Duodenal mucosa (tissue), 2 donors: ENCODE measurements around the gene SEC23B.
A peak's percentile ranks its signal among the peaks of the same experiment; 100 is the strongest.

ENCODE experiments used
- H3K27ac ChIP-seq: one replicate; pipeline ENCODE4 v1.7.0; 2013; ENCODE audit warnings: low read depth, low read length
- H3K27me3 ChIP-seq, 2 donors: one replicate each; pipeline ENCODE4 v1.7.0; 2013; ENCODE audit warnings: low read length in 2 of 2, control low read depth in 1 of 2; ENCODE audit not compliant: insufficient read depth in 2 of 2, control insufficient read depth in 1 of 2
- H3K36me3 ChIP-seq, 2 donors: one replicate each; pipeline ENCODE4 v1.7.0; 2013; ENCODE audit warnings: low read length in 2 of 2, control low read depth in 1 of 2; ENCODE audit not compliant: insufficient read depth in 2 of 2, control insufficient read depth in 1 of 2
- H3K4me1 ChIP-seq, 2 donors: one replicate each; pipeline ENCODE4 v1.7.0; 2013; ENCODE audit warnings: low read length in 2 of 2, control low read depth in 1 of 2; ENCODE audit not compliant: insufficient read depth in 2 of 2, control insufficient read depth in 1 of 2
- H3K4me3 ChIP-seq, 2 donors: one replicate each; pipeline ENCODE4 v1.7.0; 2013; ENCODE audit warnings: low read length in 2 of 2, low read depth in 1 of 2
- H3K9ac ChIP-seq, 2 donors: one replicate each; pipeline ENCODE4 v1.7.0; 2013; ENCODE audit warnings: low read length in 2 of 2, low read depth in 1 of 2
- H3K9me3 ChIP-seq, 2 donors: one replicate each; pipeline ENCODE4 v1.7.0; 2013; ENCODE audit warnings: low read length in 2 of 2, control low read depth in 1 of 2; ENCODE audit not compliant: control insufficient read depth in 1 of 2

The SEC23B gene

GRCh38 chr20:18577942-18578341 is 70.2 kb downstream of the SEC23B start:
- no peaks in the 10 kb centered on the region for H3K27me3 ChIP-seq
- H3K4me1 ChIP-seq, result no peaks in the 10 kb centered on the region
- H3K27ac ChIP-seq, result no peak overlapping the region
- H3K9ac ChIP-seq, result no peak overlapping the region
- H3K9me3 ChIP-seq, result no peaks in the 10 kb centered on the region
- no peak overlapping the region for H3K4me3 ChIP-seq
- no peaks in the 10 kb centered on the region for H3K36me3 ChIP-seq

- no peaks in the 10 kb centered on the region for H3K36me3 ChIP-seq
- H3K9ac ChIP-seq, result no peak overlapping the region
- no peaks in the 10 kb centered on the region for H3K27me3 ChIP-seq
- H3K4me1 ChIP-seq, result no peaks in the 10 kb centered on the region
- H3K4me3 ChIP-seq, result no peak overlapping the region
- no peak overlapping the region for H3K27ac ChIP-seq
- no peaks in the 10 kb centered on the region for H3K9me3 ChIP-seq
These were observed 70.8 kb downstream of the SEC23B start for GRCh38 chr20:18578581-18578980.

GRCh38 chr20:18580012-18580411 is 72.3 kb downstream of the SEC23B start:
- Histone ChIP-seq H3K9ac (no peak overlapping the region), H3K9me3 (no peaks in the 10 kb centered on the region), H3K4me3 (no peak overlapping the region), H3K27me3 (no peaks in the 10 kb centered on the region), H3K4me1 (no peaks in the 10 kb centered on the region), H3K27ac (no peak overlapping the region), H3K36me3 (no peaks in the 10 kb centered on the region)

- Histone ChIP-seq H3K27me3 (no peaks in the 10 kb centered on the region), H3K4me3 (no peak overlapping the region), H3K9me3 (no peaks in the 10 kb centered on the region), H3K4me1 (peaks cover 5 to 8% of the 10 kb centered on the region in 2 donors), H3K9ac (no peak overlapping the region), H3K27ac (no peak overlapping the region), H3K36me3 (no peaks in the 10 kb centered on the region)
These were observed 77.4 kb downstream of the SEC23B start for GRCh38 chr20:18585134-18585533.

- Histone ChIP-seq H3K36me3 (no peaks in the 10 kb centered on the region), H3K9me3 (no peaks in the 10 kb centered on the region), H3K27ac (no peak within 1 kb of the TSS), H3K4me3 (peak within 1 kb of the TSS; percentile 79 to 88), H3K4me1 (peaks cover 5 to 8% of the 10 kb centered on the region in 2 donors), H3K9ac (peak within 1 kb of the TSS; percentile 38 to 53), H3K27me3 (no peaks in the 10 kb centered on the region)
These were observed 80.2 kb downstream of the SEC23B start, which contains the start of gene DTD1 for GRCh38 chr20:18587665-18588573. TSS of gene DTD1 (plus strand) at chr20:18588054. CDS start at chr20:18588073, 19 bp downstream.

GRCh38 chr20:18588574-18588933 is 80.8 kb downstream of the SEC23B start:
- Histone ChIP-seq H3K36me3 (no peaks in the 10 kb centered on the region), H3K4me3 (peak overlapping the region; percentile 79 to 88), H3K9ac (peak overlapping the region; percentile 38 to 53), H3K9me3 (no peaks in the 10 kb centered on the region), H3K27ac (no peak overlapping the region), H3K27me3 (no peaks in the 10 kb centered on the region), H3K4me1 (peaks cover 5 to 8% of the 10 kb centered on the region in 2 donors)

- no peak overlapping the region for H3K4me3 ChIP-seq
- no peak overlapping the region for H3K27ac ChIP-seq
- peaks cover 0 to 7% of the 10 kb centered on the region in 2 donors for H3K36me3 ChIP-seq
- no peak overlapping the region for H3K9ac ChIP-seq
- H3K27me3 ChIP-seq, result no peaks in the 10 kb centered on the region
- H3K9me3 ChIP-seq, result no peaks in the 10 kb centered on the region
- peaks cover 5 to 8% of the 10 kb centered on the region in 2 donors for H3K4me1 ChIP-seq
These were observed 82.4 kb downstream of the SEC23B start for GRCh38 chr20:18589941-18590674.

GRCh38 chr20:18596270-18596669 is 88.5 kb downstream of the SEC23B start:
- Histone ChIP-seq H3K9me3 (no peaks in the 10 kb centered on the region), H3K36me3 (peaks cover 0 to 7% of the 10 kb centered on the region in 2 donors), H3K4me3 (no peak overlapping the region), H3K27ac (no peak overlapping the region), H3K4me1 (no peaks in the 10 kb centered on the region), H3K27me3 (no peaks in the 10 kb centered on the region), H3K9ac (no peak overlapping the region)

GRCh38 chr20:18609741-18610140 is 102.0 kb downstream of the SEC23B start:
- H3K4me3 ChIP-seq, result no peak overlapping the region
- no peak overlapping the region for H3K9ac ChIP-seq
- H3K36me3 ChIP-seq, result no peaks in the 10 kb centered on the region
- H3K9me3 ChIP-seq, result no peaks in the 10 kb centered on the region
- H3K27ac ChIP-seq, result no peak overlapping the region
- no peaks in the 10 kb centered on the region for H3K27me3 ChIP-seq
- no peaks in the 10 kb centered on the region for H3K4me1 ChIP-seq
